Tibial nerve (tissue), 4 donors: ENCODE data around the gene SEC14L5.

Experiments
- EP300 ChIP-seq, 2 donors: sonication (generic); formaldehyde crosslinking; IDR thresholded peaks; one replicate each; pipeline ENCODE4 v1.6.1; 2017; ENCODE audit warnings: antibody characterized with exemption in 2 of 2, mild to moderate bottlenecking in 1 of 2
- POLR2A ChIP-seq, 2 donors: fragments of 450-650 bp; IDR thresholded peaks; one replicate each; pipeline ENCODE4 v1.6.1; 2017; ENCODE audit warnings: antibody characterized with exemption in 2 of 2, mild to moderate bottlenecking in 2 of 2, moderate library complexity in 2 of 2
- TF ChIP-seq, protein P1 (sequence below), 5 experiments: fragments of 200-600 bp in 3 of 5; fragments of 450-650 bp in 2 of 5; sonication (generic) in 3 of 5; IDR thresholded peaks; one replicate each; pipeline ENCODE4 v1.5.1; 2016 to 2019; ENCODE audit warnings: antibody characterized with exemption in 5 of 5, mild to moderate bottlenecking in 3 of 5, moderate library complexity in 2 of 5

DNA sequence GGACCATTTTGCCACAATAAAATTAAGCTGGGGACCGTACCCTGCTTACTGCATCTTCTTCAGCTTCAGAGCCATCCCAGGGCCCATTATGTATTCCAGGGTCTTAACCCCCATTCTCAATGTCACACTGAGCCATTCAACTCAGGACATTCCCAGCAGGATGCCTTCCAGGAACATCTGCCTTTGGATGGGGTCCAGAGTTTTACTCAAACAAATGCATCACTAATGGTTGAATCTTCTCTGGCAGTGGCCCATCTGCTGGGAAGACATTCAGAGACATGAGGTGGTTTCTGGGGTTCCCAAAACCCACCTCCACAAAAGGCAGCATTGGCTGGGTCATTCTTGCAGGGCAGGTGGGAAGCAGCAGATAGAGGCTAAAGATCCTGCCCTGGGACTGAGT is 3.4 kb upstream of the SEC14L5 start:
- TF ChIP-seq, protein P1, sequence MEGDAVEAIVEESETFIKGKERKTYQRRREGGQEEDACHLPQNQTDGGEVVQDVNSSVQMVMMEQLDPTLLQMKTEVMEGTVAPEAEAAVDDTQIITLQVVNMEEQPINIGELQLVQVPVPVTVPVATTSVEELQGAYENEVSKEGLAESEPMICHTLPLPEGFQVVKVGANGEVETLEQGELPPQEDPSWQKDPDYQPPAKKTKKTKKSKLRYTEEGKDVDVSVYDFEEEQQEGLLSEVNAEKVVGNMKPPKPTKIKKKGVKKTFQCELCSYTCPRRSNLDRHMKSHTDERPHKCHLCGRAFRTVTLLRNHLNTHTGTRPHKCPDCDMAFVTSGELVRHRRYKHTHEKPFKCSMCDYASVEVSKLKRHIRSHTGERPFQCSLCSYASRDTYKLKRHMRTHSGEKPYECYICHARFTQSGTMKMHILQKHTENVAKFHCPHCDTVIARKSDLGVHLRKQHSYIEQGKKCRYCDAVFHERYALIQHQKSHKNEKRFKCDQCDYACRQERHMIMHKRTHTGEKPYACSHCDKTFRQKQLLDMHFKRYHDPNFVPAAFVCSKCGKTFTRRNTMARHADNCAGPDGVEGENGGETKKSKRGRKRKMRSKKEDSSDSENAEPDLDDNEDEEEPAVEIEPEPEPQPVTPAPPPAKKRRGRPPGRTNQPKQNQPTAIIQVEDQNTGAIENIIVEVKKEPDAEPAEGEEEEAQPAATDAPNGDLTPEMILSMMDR (IDR thresholded peaks at IDR 0.05), result no peak
- TF ChIP-seq POLR2A (IDR thresholded peaks at IDR 0.05) (no peak), EP300 (IDR thresholded peaks at IDR 0.05) (no peak)
